NT2/D1 (cell line): ENCODE data around the gene CCDC134.

ENCODE experiments used
- DNase-seq: peaks from one replicate; pipeline ENCODE4 v3.0.0-alpha.2; 2011; ENCODE audit warnings: low read depth, low spot score
- H3K27me3 ChIP-seq: 2 replicates; pipeline ENCODE4 v1.6.0; 2011; ENCODE audit warnings: mild to moderate bottlenecking; ENCODE audit not compliant: insufficient read length, insufficient read depth
- H3K36me3 ChIP-seq: 2 replicates; pipeline ENCODE4 v1.6.1; 2011; ENCODE audit warnings: mild to moderate bottlenecking, low read length, mixed read lengths; ENCODE audit not compliant: insufficient read depth, insufficient read length
- H3K4me1 ChIP-seq: 2 replicates; pipeline ENCODE4 v1.5.1; 2011; ENCODE audit not compliant: insufficient read depth, insufficient read length
- H3K4me3 ChIP-seq: 2 replicates; pipeline ENCODE4 v1.5.1; 2011; ENCODE audit warnings: low read depth; ENCODE audit not compliant: insufficient read length
- H3K9ac ChIP-seq: 2 replicates; pipeline ENCODE4 v1.6.0; 2011; ENCODE audit warnings: low read depth; ENCODE audit not compliant: insufficient read length
- H3K9me3 ChIP-seq: 2 replicates; pipeline ENCODE4 v1.5.1; 2011; ENCODE audit warnings: mild to moderate bottlenecking, low read length; ENCODE audit not compliant: insufficient read depth
- SUZ12 ChIP-seq: IDR thresholded peaks from 2 replicates; pipeline ENCODE4 v1.6.1; 2011; ENCODE audit not compliant: insufficient read length, insufficient read depth; ENCODE audit errors: extremely low read depth
- YY1 ChIP-seq: IDR thresholded peaks from 2 replicates; pipeline ENCODE4 v1.6.1; 2011; ENCODE audit not compliant: insufficient read length, insufficient read depth
- ZNF274 ChIP-seq: IDR thresholded peaks from 2 replicates; pipeline ENCODE4 v1.6.1; 2011; ENCODE audit warnings: mild to moderate bottlenecking, low read depth, low read length

CCDC134 gene

DNA sequence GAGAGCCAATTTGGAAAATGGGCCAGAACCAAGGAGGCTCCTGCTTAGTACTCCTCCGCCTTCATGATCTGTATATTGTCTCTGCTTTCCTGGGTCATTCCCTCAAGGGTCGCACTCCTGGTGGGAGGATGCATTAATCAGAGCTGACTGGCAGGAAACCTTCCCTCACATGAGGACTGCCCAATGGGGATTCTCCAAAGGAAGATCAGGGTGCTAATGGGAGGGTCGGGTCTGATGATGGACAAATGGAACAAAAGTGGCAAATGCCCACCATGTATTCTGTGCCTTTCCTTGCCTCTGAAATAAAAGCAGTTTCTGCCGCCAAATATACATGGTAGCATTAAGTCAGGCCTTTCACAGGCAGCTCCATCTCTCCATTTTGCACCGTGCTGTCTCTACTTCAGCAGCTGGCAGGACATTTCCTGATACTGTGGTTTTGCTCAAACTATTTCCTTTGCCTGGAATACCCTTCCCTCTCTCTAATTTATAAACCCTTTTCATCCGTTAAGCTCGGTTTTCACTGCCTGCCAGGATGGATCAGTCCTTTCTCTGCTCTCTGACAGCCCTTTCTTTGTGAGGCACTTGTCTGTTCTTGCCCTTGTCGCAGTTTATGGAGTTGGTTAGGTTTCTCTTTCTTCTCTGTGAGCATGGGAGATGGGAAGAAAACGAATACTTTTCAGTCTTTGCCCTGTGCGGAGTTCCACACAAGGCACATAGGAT lies 45.9 kb downstream of the CCDC134 start:
- no peak overlapping the region for H3K9ac ChIP-seq
- H3K4me3 ChIP-seq, result no peak overlapping the region
- H3K9me3 ChIP-seq, result no peaks in the 10 kb centered on the region
- no peak for DNase-seq
- H3K36me3 ChIP-seq, result peaks cover 11% of the 10 kb centered on the region
- TF ChIP-seq SUZ12 (no peak), YY1 (no peak), ZNF274 (no peak)
- H3K4me1 ChIP-seq, result no peaks in the 10 kb centered on the region
- no peaks in the 10 kb centered on the region for H3K27me3 ChIP-seq

DNA sequence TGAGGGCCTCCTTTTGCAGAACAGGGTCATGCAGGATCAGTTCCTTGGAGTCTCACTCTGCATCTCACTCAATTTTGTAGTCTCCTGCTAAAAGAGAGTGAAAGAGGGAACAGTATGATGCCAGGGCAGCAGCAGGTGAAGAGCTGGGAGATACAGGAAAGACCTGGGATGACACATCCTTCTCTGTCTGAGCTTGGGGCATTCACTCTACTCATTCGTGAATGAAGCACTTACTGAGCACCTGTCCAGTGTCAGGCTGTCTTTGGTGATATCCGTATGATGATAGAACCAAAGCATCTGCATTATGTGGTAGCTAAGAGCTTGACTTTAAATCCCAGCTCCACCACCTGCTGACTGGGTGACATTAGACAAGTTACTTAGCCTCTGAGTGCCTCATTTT lies 46.8 kb downstream of the CCDC134 start:
- no peak for TF ChIP-seq SUZ12
- no peak for TF ChIP-seq ZNF274
- no peak for TF ChIP-seq YY1
- Histone ChIP-seq H3K9me3 (no peaks in the 10 kb centered on the region), H3K9ac (no peak overlapping the region), H3K27me3 (no peaks in the 10 kb centered on the region), H3K4me1 (no peaks in the 10 kb centered on the region), H3K4me3 (no peak overlapping the region), H3K36me3 (peaks cover 8% of the 10 kb centered on the region)
- DNase-seq, result no peak

DNA sequence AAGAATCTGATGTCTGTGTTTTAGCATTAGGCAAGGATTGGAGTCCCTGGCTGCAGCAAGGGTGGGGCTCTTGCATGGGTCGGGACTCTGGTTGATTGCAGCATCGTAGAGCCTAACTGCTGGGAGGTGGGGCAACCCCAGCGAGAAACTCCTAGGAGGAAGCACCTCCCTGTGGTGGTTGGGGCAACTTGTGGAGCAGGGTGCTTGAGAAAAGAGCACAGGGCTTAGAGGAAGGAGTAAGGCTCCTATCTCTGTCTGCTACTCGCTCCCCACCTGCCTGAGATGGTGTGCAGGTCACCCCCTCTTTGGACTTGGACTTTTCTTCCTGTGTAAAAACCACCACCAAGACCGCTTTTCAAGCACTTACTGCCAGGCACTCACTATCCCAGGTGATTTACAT lies 48.0 kb downstream of the CCDC134 start:
- H3K27me3 ChIP-seq, result no peaks in the 10 kb centered on the region
- H3K4me1 ChIP-seq, result no peaks in the 10 kb centered on the region
- TF ChIP-seq ZNF274 (no peak), SUZ12 (no peak), YY1 (no peak)
- no peaks in the 10 kb centered on the region for H3K9me3 ChIP-seq
- DNase-seq, result no peak
- no peak overlapping the region for H3K9ac ChIP-seq
- peaks cover 4% of the 10 kb centered on the region for H3K36me3 ChIP-seq
- no peak overlapping the region for H3K4me3 ChIP-seq

DNA sequence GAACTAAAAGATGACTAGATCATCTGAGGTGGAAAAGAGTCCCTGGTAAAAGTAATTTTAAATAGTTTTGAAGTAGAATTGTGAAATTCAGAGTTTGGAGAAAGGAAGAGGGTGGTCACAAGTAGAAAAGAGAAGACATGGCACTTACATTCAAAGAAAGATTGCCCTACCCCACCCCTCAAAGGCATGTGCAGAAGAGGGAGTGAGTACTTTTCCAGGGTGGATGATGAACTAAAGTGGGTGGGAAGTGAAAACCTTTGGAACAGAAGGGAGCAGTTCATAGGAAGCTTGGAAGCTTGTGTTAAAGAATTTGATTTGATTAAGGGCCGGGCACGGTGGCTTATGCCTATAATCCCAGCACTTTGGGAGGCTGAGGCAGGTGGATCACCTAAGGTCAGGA lies 56.0 kb downstream of the CCDC134 start:
- TF ChIP-seq YY1 (no peak), SUZ12 (no peak), ZNF274 (no peak)
- Histone ChIP-seq H3K36me3 (peaks cover 2% of the 10 kb centered on the region), H3K4me1 (peaks cover 2% of the 10 kb centered on the region), H3K9me3 (no peaks in the 10 kb centered on the region), H3K9ac (no peak overlapping the region), H3K27me3 (no peaks in the 10 kb centered on the region), H3K4me3 (no peak overlapping the region)
- no peak for DNase-seq

DNA sequence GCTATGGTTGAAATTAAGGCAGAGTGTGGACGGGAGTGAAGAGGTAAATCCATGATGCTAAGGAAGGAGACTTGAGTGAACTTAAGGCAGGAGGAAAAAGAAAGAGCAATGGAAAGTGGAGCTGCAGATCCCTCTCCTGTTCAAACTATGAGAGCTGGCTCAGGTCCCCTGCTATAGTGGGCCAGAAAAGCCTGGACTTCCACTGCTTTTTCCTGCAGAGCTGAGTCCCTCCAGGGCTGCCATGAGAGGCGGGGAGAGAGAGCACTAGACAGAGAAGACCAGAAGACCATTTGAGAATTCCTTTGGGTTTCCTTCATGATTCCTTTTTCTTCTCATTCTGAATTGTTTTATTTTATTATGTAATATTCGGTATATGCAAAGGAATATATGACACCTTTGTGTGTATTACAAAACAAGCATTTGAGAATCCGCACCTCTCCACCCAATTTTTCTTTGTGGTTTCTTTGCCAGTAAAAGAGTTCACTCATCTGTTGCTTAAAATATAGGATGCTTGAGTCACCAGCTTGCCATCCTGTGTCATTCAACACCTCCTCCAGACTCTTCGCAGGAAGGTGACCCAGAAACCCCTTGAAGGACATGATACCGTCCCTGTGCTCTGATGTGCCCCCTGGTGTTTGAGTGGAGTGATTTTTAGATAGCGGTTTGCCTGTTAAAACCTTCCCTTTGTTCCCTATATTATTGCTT lies 56.8 kb downstream of the CCDC134 start:
- peak; percentile 36 for DNase-seq
- Histone ChIP-seq H3K9me3 (no peaks in the 10 kb centered on the region), H3K9ac (no peak overlapping the region)

DNA sequence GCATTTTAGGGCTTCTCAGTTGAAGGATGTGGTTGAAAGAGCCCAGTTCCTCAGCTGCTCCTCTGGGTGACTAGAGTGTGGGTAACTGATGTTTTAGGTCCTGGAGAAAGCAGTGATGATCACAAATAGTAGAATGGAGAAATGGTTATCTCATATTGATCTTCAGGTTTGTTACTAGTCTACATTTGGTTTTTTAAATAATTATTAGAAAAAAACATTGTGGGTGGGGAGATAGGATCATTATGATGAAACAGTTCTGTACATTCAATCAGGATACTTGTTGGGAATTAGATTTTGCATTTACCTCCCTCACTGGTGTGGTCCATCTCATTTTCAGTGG lies 57.4 kb downstream of the CCDC134 start:
- peaks cover 2% of the 10 kb centered on the region for H3K4me1 ChIP-seq
- H3K27me3 ChIP-seq, result no peaks in the 10 kb centered on the region
- no peak overlapping the region for H3K4me3 ChIP-seq
- TF ChIP-seq SUZ12, result no peak
- TF ChIP-seq YY1, result no peak
- TF ChIP-seq ZNF274, result no peak
- no peak for DNase-seq
- H3K9ac ChIP-seq, result no peak overlapping the region
- peaks cover 2% of the 10 kb centered on the region for H3K36me3 ChIP-seq
- H3K9me3 ChIP-seq, result no peaks in the 10 kb centered on the region

More for the DNA sequence above, 56.8 kb downstream of the CCDC134 start:
- TF ChIP-seq ZNF274, result no peak
- TF ChIP-seq YY1, result no peak
- no peak for TF ChIP-seq SUZ12
- H3K27me3 ChIP-seq, result no peaks in the 10 kb centered on the region
- peaks cover 2% of the 10 kb centered on the region for H3K36me3 ChIP-seq
- H3K4me1 ChIP-seq, result peaks cover 2% of the 10 kb centered on the region
- no peak overlapping the region for H3K4me3 ChIP-seq

GRCh38 chr22:41862160-41862529 lies 61.7 kb downstream of the CCDC134 start:
- H3K4me3 ChIP-seq, result no peak overlapping the region
- TF ChIP-seq ZNF274 (no peak), YY1 (no peak), SUZ12 (no peak)
- H3K27me3 ChIP-seq, result no peaks in the 10 kb centered on the region
- no peaks in the 10 kb centered on the region for H3K9me3 ChIP-seq
- no peak for DNase-seq
- H3K4me1 ChIP-seq, result peaks cover under 1% of the 10 kb centered on the region
- no peak overlapping the region for H3K9ac ChIP-seq
- peaks cover 14% of the 10 kb centered on the region for H3K36me3 ChIP-seq
